Esophagus mucosa (tissue), 1 donor: ENCODE results near the gene GPR32. TPM values are rescaled to one million over a fixed set of nuclear protein-coding genes. Genes with fewer than 3 reads are reported as not detected.
"Not testable (repeated sequence)": the region's sequence is repeated elsewhere in the genome, so short reads cannot be mapped to it uniquely, and the experiment has no call there.

Experiments
- ATAC-seq: fragments of 200-7000 bp; cut with Tn5 transposase; one replicate; pipeline ENCODE4 v1.9.1; 2020
- total RNA-seq: library from RNA; stranded (reverse); gene quantifications from one replicate; pipeline ENCODE4 v1.2.4, GENCODE V29; 2023
- donor health status: DM: yes; HTN: yes; CAD: no.

GPR32 gene
- total RNA-seq, result not detected

- ATAC-seq, result not testable (repeated sequence)
These were observed at the start of gene GPR32 for GRCh38 chr19:50770164-50770563. Gene GPR32, plus strand, starts transcription at chr19:50770464. Its CDS starts 137 bp downstream, at chr19:50770601.

GRCh38 chr19:50720921-50721381 is 49.3 kb upstream of the GPR32 start:
- ATAC-seq, result peak; percentile 51

- ATAC-seq, result no peak
These were observed 48.7 kb upstream of the GPR32 start for GRCh38 chr19:50721441-50722137.

GRCh38 chr19:50722201-50723013 is 47.9 kb upstream of the GPR32 start:
- ATAC-seq, result no peak

GRCh38 chr19:50723069-50723468 is 47.2 kb upstream of the GPR32 start, which contains the start of gene CLEC11A:
Gene CLEC11A, plus strand, starts transcription at chr19:50723364. Its CDS starts 162 bp downstream, at chr19:50723526.
- no peak for ATAC-seq

GRCh38 chr19:50723735-50724521 is 46.3 kb upstream of the GPR32 start:
- ATAC-seq, result no peak

GRCh38 chr19:50724522-50725217 is 45.6 kb upstream of the GPR32 start:
- ATAC-seq, result peak; percentile 97

- no peak for ATAC-seq
These were observed 44.9 kb upstream of the GPR32 start for GRCh38 chr19:50725218-50725910.

- no peak for ATAC-seq
These were observed 44.4 kb upstream of the GPR32 start for GRCh38 chr19:50725911-50726230.

- ATAC-seq, result no peak
These were observed 42.1 kb upstream of the GPR32 start for GRCh38 chr19:50728084-50728737.

- ATAC-seq, result no peak
These were observed 40.4 kb upstream of the GPR32 start for GRCh38 chr19:50729894-50730293.

- no peak for ATAC-seq
These were observed 34.4 kb upstream of the GPR32 start for GRCh38 chr19:50735869-50736268.

- ATAC-seq, result no peak
These were observed 33.9 kb upstream of the GPR32 start for GRCh38 chr19:50736338-50736737.

GRCh38 chr19:50739132-50739913 is 30.9 kb upstream of the GPR32 start:
- ATAC-seq, result no peak

GRCh38 chr19:50739914-50740426 is 30.3 kb upstream of the GPR32 start:
- ATAC-seq, result no peak

GRCh38 chr19:50741179-50741933 is 28.9 kb upstream of the GPR32 start:
- ATAC-seq, result no peak

GRCh38 chr19:50743537-50743936 is 26.7 kb upstream of the GPR32 start:
- ATAC-seq, result no peak

- ATAC-seq, result no peak
These were observed 25.0 kb upstream of the GPR32 start for GRCh38 chr19:50745221-50745620.

- not testable (repeated sequence) for ATAC-seq
These were observed 23.1 kb upstream of the GPR32 start for GRCh38 chr19:50747141-50747540.
